ENCODE measurements around the gene HDAC4.
A peak's percentile ranks its signal among the peaks of the same experiment; 100 is the strongest.

HDAC4 gene

GRCh38 chr2:239247401-239248245 lies 153.2 kb downstream of the HDAC4 start:
- no peak for DNase-seq

DNA sequence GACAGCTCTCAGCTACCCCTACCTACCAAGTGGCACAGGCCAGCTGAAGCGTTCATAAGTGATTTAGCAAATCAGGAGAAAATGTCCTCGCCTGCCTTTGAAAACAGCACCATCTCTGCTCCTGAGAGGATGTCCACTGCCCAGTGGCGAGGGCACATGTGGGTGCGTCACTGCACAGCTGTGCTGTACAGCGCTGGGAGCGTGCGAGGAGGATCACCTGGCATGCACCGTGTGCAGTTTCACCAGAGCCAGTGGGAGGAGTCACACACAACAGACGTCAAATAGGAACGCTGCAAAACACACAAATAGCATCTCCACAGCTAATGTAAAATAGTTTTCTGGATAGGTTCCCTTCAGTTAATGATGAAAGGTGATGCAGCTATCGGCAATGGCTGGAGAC lies 154.1 kb downstream of the HDAC4 start:
- DNase-seq = no peak

GRCh38 chr2:239245872-239246721 lies 154.7 kb downstream of the HDAC4 start:
- DNase-seq = peak; percentile 28

- no peak for DNase-seq
These were observed 155.7 kb downstream of the HDAC4 start for GRCh38 chr2:239245107-239245506.

- DNase-seq = no peak
These were observed 156.2 kb downstream of the HDAC4 start for GRCh38 chr2:239244625-239245024.

DNA sequence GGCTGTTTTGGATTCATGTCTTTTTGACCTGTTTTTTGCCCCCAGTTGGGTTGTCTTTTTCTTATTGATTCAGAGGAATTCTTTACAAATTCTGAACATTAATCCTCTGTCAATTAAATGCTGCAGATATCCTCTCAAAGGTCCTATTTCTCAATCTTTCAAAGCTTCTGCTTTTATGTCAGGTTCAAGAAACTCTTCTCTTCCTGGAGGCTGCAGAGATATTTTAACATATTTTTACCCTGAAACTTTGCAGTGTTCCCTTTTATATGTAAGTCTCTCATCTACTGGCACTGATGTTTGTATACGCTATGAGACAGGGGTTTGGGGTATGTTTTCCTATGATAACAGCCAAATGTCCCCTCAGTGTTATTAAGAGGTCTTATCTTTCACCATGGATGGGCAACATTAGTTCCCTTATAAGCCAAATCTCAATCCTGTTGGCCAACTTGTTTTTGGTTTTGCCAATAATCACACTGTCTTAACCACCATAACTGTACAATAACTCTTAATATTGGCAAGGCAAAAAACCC lies 159.3 kb downstream of the HDAC4 start:
- DNase-seq = no peak

GRCh38 chr2:239240414-239240881 lies 160.4 kb downstream of the HDAC4 start:
- no peak for DNase-seq

- peak; percentile 67 for DNase-seq
These were observed 161.0 kb downstream of the HDAC4 start for GRCh38 chr2:239239607-239240413.

GRCh38 chr2:239238839-239239606 lies 161.8 kb downstream of the HDAC4 start:
- no peak for DNase-seq

DNA sequence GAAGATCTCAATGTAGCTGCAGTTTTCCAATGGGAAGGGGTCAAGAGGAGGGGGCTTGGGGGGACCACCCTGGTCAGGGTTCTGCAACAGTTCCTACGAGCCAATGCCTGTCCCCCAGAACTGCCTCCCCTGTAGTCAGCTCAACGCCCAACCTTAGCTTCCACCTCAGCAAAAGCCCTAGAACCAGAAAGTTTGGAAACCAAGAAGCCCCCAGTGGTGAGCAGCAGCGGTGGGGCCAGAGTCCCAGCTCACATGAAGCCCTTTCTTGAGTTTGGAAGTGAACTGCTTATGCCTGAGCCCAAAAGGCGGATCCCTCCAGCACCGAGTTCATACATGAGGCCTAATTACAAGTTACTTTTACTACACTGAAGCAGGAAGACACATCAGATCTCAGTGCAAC lies 162.4 kb downstream of the HDAC4 start:
- DNase-seq = no peak

GRCh38 chr2:239236808-239237205 lies 164.0 kb downstream of the HDAC4 start:
- DNase-seq = no peak

- no peak for DNase-seq
These were observed 164.6 kb downstream of the HDAC4 start for GRCh38 chr2:239236043-239236807.

DNA sequence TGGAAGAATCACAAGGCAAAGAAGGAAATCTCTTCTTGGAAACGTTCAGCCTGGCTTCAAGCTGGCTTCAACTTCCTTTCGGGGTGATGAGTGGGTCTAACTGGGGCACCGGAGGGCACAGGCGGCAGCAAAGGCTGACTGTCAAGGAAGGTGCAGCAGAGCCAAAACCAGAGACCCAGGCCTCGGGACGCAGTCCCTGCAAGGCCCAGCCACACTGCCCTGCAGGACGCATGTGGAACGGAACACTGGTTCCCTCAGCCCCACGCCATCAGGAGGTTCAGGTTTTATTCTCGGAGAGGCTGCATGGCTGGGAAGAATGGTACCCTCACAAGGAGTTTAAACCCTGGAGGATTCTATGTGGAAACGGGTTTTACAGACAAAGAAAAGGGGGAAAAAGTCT lies 165.5 kb downstream of the HDAC4 start:
- no peak for DNase-seq

GRCh38 chr2:239234191-239235175 lies 166.3 kb downstream of the HDAC4 start:
- DNase-seq = no peak

- no peak for DNase-seq
These were observed 167.2 kb downstream of the HDAC4 start for GRCh38 chr2:239233576-239233975.

GRCh38 chr2:239232195-239232578 lies 168.6 kb downstream of the HDAC4 start:
- no peak for DNase-seq

GRCh38 chr2:239231231-239232194 lies 169.3 kb downstream of the HDAC4 start:
- DNase-seq = no peak

- no peak for DNase-seq
These were observed 170.3 kb downstream of the HDAC4 start for GRCh38 chr2:239230318-239231052.

All from right hindlimb (tissue), 1 donor.